Breast epithelium (tissue), 3 donors: ENCODE results near the gene LSM3.

Experiments used
- POLR2A ChIP-seq: fragments of 450-650 bp; IDR thresholded peaks from one replicate; pipeline ENCODE4 v1.6.1; 2016; ENCODE audit warnings: antibody characterized with exemption, mild to moderate bottlenecking, moderate library complexity
- POLR2AphosphoS5 ChIP-seq, 3 donors: sonication (generic); formaldehyde crosslinking; IDR thresholded peaks; one replicate each; pipeline ENCODE4 v1.6.1; 2017; ENCODE audit warnings: antibody characterized with exemption in 3 of 3
- TF ChIP-seq, protein P1 (sequence below), 3 donors: fragments of 450-650 bp; IDR thresholded peaks; one replicate each; pipeline ENCODE4 v1.5.1; 2016 to 2017; ENCODE audit warnings: antibody characterized with exemption in 3 of 3, mild to moderate bottlenecking in 3 of 3, moderate library complexity in 3 of 3

DNA sequence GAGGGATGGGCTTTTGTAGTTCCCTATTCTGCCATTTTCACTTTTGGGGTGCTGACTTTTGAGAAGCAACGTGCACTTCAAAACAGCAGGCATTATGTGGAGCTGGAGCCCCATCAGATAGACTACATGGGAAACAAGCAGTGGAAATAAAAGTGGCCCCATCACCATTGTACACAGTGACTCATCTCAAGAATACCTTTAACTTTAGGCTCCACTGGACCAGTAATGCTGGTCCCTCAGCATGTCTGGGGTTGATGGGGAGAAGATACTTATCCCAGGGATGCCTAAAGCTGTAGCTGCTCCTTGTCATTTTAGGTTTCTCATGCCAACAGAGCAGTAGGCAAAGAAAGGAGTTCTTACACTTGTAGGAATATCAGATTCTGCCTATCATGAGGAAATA is 45.0 kb downstream of the LSM3 start:
- TF ChIP-seq, protein P1, sequence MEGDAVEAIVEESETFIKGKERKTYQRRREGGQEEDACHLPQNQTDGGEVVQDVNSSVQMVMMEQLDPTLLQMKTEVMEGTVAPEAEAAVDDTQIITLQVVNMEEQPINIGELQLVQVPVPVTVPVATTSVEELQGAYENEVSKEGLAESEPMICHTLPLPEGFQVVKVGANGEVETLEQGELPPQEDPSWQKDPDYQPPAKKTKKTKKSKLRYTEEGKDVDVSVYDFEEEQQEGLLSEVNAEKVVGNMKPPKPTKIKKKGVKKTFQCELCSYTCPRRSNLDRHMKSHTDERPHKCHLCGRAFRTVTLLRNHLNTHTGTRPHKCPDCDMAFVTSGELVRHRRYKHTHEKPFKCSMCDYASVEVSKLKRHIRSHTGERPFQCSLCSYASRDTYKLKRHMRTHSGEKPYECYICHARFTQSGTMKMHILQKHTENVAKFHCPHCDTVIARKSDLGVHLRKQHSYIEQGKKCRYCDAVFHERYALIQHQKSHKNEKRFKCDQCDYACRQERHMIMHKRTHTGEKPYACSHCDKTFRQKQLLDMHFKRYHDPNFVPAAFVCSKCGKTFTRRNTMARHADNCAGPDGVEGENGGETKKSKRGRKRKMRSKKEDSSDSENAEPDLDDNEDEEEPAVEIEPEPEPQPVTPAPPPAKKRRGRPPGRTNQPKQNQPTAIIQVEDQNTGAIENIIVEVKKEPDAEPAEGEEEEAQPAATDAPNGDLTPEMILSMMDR (IDR thresholded peaks at IDR 0.05): no peak
- TF ChIP-seq POLR2A (no peak), POLR2AphosphoS5 (IDR thresholded peaks at IDR 0.05) (no peak)
